KBM-7 (cell line): ENCODE data around the gene FBXL13.
"Not testable (repeated sequence)": the region's sequence is repeated elsewhere in the genome, so short reads cannot be mapped to it uniquely, and the experiment has no call there.

ENCODE experiments used
- DNase-seq: peaks from one replicate; pipeline ENCODE4 v3.0.0-alpha.2; 2015
- in situ Hi-C: fragments of 300-500 bp; cut with MboI; formaldehyde crosslinking; loops from 2 replicates; pipeline ENCODE4 v1.14.3; 2020; ENCODE audit warnings: low sequenced_read_pairs, low pct_unique_long_range_greater_than_20kb, mixed read lengths

Gene FBXL13

DNA sequence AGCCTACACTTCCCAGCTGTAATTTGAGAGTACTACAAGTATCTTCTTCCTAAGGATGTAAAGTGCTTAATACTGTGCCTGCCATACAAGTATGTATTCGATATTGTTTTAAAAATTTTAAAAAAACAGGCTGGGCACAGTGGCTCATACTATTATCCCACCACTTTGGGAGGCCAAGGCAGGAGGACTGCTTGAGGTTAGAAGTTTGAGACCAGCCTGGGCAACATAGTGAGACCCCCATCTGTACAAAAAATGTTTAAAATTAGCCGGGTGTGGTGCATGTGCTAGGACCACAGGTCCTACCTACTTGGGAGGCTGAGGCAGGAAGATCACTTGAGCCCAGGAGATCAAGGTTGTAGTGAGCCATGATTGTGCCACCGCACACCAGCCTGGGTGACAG, 8.6 kb upstream of the FBXL13 start:
- no peak for DNase-seq
- in situ Hi-C loops = no loop called here

DNA sequence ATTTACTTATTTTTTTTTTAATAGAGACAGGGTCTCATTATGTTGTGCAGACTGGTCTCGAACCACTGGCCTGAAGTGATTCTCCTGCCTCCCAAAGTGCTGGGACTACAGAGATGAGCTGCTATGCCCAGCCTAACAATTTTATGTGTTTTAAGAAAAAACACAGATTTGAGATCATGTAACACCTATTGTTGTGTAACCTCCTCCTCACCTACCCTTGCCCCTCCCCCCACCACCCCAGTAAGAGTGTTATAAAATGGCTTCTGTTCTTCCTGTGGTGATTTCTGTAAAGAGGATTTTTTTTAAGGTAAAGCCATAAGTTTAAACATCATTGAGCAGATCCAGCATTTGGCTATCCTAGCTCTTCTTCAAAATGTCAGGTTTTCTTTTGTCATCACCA, 7.9 kb upstream of the FBXL13 start:
- in situ Hi-C loops = no loop called here
- DNase-seq = no peak

DNA sequence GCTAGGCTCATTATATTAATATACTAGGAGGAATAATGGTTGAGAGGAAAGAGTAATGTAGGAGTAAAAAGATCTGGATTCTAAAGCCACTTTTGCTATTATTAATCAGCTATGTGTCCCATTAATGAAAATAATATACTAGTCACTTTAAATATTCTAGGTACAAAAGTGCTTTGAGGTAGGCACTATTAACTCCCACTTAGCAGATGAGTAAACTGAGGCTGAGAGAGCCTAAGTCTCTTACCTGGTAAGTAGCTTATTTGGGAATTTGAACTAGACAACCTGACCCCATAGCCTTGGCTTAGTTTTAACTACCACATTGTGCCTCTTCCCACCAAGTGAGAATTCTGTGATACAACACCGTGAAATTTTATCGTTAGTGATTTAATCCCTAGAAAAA, 6.3 kb upstream of the FBXL13 start:
- no peak for DNase-seq
- in situ Hi-C loops = no loop called here

DNA sequence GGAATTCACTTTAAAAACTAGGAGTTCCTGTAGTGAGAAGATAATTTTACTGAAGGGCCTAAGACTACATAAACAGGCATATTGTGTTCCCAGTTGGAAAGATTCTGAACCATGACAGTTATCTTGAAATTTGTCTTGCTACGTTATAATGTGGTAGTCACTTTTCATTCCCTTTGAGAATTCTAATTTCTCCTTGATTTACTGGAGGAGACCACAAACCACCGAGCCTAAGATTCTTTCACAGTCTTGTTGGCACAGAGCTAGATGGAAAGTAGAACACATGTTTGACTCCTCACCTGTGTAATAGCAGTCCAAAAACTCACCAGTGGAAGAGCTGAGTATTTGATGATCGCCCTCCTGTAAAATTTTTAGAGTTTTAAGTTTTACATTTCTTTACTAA, 5.2 kb upstream of the FBXL13 start:
- in situ Hi-C loops = no loop called here

DNA sequence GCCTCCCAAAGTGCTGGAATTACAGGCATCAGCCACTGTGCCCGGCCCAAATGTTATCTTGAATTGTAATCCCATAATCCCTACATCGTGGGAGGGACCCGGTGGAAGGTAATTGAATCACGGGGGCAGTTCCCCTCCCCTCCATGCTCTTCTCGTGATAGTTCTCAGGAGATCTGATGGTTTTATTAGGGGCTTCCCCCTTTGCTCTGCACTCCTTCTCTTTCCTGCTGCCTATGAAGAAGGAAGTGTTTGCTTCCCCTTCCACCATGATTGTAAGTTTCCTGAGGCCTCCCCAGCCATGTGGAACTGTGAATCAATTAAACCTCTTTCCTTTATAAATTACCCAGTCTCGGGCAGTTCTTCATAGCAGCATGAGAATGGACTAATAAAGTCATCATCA, 3.6 kb upstream of the FBXL13 start:
- in situ Hi-C loops = not testable (repeated sequence)
- DNase-seq = peak; percentile 60

More for the DNA sequence above, 5.2 kb upstream of the FBXL13 start:
- DNase-seq = no peak

DNA sequence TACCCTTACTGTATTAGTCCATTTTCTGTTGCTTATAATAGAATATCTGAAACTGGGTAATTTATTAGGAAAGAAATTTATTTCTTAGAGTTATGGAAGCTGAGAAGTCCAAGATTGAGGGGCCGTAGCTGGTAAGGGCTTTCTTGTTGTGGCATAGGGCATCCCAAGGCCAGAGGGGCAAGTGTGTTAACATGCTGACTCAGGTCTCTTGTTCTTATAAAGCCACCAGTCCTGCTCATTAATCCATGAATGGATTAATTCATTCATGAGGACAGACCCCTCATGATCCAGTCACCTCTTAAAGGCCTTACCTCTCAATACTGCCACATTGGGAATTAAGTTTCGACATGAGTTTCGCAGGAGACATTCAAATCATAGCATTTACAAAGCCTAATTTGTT, 2.7 kb upstream of the FBXL13 start:
- in situ Hi-C loops = no loop called here

DNA sequence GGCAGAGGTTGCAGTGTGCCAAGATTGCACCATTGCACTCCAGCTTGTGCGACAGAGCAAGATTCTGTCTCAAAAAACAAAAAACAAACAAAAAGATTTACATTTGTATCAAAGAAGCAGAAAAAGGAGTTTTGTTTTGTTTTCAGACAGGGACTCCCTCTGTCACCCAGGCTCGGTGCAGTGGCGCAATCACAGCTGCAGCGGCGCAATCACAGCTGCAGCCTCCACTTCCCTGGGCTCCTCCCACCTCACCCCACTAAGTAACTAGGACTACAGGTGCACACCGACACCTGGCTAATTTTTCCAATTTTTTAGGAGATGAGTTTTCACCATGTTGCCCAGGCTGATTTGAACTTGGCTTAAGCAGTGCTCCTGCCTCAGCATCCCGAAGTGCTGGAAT, 2.2 kb upstream of the FBXL13 start:
- in situ Hi-C loops = no loop called here

More for the DNA sequence above, 2.7 kb upstream of the FBXL13 start:
- DNase-seq = no peak

DNA sequence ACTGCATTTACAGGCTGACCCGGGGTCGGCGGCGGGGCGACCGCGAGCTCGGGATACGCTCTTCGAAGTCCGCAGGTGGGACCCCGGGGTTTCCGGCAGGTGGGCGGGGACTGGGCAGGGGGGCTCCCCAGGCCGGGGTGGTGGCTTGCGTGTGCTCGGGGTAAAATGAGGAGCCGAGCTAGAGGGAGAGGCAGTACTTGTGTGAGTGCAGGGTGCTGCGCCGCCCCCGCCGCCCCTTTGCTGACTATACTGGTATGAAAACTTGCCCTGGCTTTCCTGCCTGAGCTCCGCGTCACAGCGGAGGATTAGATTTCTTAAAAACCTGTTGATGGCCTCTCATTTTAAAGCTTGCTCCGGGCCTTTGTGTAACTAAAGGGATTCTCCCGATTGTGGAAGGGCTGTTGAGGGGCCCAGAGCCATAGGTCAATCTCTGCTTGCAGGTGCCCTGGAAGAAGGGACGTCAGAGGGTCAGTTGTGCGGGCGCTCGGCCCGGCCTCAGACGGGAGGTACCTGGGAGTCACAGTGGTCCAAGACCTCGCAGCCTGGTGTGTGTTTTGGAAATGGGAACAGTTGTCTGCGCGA, 832 bp upstream of the FBXL13 start:
- in situ Hi-C loops = no loop called here
- DNase-seq = peak; percentile 57

More for the DNA sequence above, 2.2 kb upstream of the FBXL13 start:
- DNase-seq = no peak

DNA sequence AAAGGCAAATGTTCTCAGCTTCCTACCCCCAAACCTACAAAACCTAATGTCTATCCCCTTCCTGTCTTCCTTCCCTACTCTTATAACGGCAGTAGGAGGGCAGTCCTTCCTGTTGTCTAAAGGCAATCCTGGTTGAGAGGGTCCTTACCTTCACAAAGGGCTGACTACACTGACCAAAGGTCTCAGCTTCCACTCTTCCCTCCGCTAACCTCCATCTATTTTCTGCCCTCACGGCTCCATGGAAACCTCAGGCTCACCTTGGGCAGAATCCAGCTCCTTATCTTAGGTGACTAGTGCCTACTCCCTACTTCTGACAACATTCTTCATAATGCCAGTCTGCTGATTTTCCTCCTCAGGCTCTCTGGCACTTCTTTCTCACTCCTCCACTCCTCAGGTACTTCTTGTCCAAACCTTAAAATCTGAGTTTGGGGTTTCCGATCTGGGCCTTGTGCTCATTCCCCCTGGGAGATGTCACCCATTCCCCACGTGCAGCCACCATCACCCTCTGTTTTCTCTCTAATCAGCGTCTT, 542 bp downstream of the FBXL13 start:
- DNase-seq = no peak

DNA sequence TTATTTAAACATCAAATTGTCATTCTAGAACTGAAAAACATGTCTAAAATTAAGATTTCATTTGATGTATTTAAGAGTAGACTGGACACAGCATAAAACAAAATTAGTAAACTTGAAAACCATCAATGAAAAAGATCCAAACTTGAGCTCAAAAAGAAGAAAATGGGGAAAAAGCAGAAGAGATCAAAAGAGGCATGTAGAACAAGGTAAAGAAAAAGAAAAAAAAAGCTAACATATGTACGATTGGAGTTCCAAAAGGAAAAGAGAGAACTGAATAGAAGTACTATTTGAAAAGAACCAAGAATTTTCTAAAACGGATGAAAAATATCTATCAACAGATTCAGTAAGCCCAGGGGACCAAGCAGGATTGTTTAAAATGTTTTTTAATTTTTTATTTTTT, 3.6 kb downstream of the FBXL13 start:
- in situ Hi-C loops = loop anchor here (25.0 kb wide), 1 partner anchor 309 kb away; no protein-coding TSS in a partner anchor
- no peak for DNase-seq

More for the DNA sequence above, 542 bp downstream of the FBXL13 start:
- in situ Hi-C loops = loop anchor here (25.0 kb wide), 1 partner anchor 312 kb away; no protein-coding TSS in a partner anchor

DNA sequence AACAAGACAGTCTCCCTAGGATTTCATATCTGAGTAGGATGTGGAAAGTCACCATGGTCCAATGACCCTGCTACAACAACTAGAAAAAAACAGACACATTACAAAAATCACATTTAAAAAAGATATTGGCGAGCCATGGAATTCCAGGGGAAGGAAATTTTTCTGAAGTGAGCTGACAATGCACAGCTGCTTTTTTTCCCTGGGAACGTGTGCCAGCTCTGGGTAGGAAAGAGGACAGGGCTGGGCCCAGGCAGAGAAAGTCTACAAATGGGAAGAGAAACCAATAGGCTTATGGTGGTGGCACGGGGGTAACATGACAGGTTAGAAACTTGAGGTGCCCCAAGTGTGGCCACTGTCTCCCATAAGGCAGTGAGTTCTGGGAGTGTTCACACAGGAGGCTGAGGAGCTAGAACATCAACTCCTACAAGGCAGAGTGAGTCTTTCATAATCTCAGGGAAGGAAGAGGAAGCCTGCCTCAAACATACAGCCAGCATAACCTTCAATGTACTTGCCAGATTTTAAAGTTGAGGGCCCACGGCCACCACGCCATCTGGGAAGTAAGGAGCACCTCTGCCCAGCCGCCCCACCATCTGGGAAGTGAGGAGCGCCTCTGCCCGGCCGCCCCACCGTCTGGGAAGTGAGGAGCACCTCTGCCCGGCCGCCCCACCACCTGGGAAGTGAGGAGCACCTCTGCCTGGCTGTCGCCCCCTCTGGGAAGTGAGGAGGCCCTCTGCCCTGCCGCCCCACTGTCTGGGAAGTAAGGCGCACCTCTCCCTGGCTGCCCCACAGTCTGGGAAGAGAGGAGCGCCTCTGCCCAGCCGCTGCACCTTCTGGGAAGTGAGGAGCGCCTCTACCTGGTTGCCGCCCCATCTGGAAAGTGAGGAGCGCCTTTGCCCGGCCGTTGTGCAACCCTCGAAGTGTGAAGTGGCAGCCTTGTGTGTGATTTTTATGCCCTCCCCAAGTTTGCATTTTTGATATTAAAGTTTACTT, 5.9 kb downstream of the FBXL13 start:
- in situ Hi-C loops = loop anchor here (25.0 kb wide), 1 partner anchor 306 kb away; no protein-coding TSS in a partner anchor
- DNase-seq = no peak

DNA sequence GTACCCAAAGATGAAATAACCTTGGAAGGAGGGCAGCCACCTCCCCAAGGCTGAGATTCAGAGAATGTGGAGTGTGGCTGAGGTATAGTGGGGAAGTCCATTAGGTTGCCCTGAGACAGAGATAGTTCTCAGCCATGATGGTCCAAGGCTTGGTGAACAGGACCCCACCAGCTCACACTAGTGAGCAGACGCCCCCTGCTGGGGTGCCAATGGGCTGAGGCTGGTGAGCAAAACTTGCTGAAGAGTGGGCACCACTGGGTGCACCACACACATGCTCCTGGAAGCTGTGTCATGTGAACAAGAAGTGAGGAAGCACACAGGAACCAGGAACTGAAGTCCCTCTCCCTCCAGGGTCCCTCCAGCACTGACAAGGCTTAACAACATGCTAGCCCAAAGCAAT, 8.9 kb downstream of the FBXL13 start:
- DNase-seq = peak; percentile 74
- in situ Hi-C loops = loop anchor here (25.0 kb wide), 1 partner anchor 303 kb away; no protein-coding TSS in a partner anchor

DNA sequence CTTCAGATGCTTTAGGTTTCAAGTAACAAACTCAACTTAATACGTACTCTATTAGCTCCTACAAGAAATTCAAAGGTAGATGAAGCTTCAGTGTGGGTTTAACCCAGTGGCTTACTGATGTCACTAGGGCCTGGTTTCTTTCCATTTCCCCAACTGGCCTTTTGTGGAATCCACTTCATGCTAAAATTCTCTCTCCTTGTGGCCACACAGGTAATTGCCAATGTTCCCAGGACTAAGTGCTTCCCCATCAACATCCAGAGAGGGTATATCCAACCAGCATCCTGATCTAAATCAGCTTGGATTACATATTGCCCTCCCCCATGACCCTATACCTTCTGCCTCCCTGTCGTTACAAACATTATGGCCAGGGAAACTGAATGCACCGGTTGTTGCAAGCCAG, 10.7 kb downstream of the FBXL13 start:
- in situ Hi-C loops = loop anchor here (25.0 kb wide), 1 partner anchor 302 kb away; no protein-coding TSS in a partner anchor
- DNase-seq = no peak

DNA sequence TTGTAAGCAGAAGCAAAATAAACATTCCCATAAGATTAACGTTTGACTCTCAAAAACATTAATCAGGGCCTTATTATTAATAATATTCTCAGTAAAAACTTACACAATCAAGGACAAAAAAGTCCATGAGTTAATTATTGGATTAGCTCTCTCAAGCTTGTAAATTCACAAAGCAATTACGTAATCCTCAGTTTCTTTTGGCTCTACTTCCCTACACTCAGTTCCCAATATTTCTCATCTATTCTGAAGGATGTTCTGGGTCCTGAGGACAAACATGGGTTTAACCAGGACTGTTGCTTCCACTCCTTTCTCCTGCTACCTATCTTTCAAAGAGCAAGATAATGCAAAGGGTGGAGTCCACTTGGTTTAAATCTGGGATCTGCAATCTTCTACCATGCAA, 15.1 kb downstream of the FBXL13 start:
- DNase-seq = no peak
- in situ Hi-C loops = loop anchor here (25.0 kb wide), 1 partner anchor 297 kb away; no protein-coding TSS in a partner anchor

DNA sequence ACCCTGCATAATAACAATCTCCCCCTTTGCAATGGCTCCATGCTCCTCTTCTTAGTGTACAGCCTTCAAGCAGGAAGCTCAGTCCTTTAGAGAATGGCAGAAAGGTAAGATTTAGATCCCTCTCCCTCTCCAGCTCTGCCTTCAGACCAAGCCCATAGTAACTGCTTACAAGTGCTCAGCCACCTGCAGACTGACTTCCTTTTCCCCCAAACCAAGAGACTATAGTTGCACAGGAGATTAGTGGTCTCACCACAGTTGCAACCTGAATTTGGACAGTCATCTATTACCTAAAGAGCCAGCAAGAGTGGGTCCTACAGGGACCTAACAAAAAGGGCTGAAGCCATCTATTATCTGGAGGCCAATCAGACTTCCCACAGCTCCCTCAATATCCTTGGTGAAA, 16.5 kb downstream of the FBXL13 start:
- no peak for DNase-seq
- in situ Hi-C loops = loop anchor here (25.0 kb wide), 1 partner anchor 296 kb away; no protein-coding TSS in a partner anchor

DNA sequence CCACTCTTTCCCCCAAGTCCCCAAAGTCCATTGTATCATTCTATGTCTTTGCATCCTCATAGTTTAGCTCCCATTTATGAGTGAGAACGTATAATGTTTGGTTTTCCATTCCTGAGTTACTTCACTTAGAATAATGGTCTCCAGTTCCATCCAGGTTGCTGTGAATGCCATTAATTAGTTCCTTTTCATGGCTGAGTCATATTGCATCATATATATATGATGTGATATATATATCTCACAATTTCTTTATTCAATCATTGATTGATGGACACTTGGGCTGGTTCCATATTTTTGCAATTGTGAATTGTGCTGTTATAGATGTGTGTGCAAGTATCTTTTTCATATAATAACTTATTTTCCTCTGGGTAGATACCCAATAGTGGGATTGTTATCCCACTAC, 18.6 kb downstream of the FBXL13 start:
- in situ Hi-C loops = loop anchor here (25.0 kb wide), 1 partner anchor 294 kb away; no protein-coding TSS in a partner anchor
- DNase-seq = not testable (repeated sequence)

DNA sequence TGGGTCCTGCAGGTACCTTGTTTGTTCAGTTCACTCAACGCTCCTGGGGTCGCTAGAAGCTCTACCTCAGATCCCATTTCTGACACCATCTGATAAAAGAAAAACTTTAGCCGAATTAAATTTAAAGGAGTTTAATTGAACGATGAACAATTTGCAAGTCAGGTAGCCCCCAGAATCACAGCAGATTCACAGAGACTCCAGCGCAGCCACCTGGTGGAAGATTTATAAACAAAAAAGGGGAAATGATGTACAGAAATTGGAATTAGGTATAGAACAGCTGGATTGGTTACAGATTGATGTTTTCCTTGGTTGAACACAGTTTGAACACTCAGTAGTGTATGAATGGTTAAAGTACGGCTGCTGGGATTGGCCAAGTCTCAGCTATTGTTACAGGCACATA, 23.1 kb downstream of the FBXL13 start:
- DNase-seq = no peak
- in situ Hi-C loops = loop anchor here (25.0 kb wide), 1 partner anchor 289 kb away; no protein-coding TSS in a partner anchor

DNA sequence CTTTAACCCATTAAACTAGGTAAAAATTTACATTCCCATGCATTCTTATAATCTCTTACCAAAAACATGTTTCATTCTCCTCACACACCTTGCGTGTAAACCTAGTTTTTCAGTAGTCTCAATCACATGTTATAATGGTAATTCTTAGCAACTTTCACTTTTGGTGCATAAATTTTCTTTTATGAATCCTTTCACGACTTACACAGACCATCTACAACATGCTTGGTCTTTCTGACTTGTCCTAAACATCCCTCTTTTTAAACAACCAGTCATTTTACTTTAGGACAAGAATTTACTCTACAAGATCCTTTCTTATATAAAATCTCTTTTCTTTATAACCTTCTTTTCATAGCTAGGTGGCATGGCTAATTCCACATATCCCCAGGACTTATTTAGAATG, 25.8 kb downstream of the FBXL13 start:
- no peak for DNase-seq
- in situ Hi-C loops = no loop called here

DNA sequence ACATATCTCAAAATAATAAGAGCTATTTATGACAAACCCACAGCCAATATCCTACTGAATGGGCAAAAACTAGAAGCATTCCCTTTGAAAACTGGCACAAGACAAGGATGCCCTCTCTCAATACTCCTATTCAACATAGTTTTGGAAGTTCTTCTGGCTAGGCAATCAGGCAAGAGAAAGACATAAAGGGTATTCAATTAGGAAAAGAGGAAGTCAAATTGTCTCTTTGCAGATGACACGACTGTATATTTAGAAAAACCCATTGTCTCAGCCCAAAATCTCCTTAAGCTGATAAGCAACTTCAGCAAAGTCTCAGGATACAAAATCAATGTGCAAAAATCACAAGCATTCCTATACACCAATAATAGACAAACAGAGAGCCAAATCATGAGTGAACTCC, 32.8 kb downstream of the FBXL13 start:
- in situ Hi-C loops = not testable (repeated sequence)

More for the DNA sequence above, 32.8 kb downstream of the FBXL13 start:
- not testable (repeated sequence) for DNase-seq
